Measurements from ENCODE around the gene GABRR1.
"Not testable (repeated sequence)": the region's sequence is repeated elsewhere in the genome, so short reads cannot be mapped to it uniquely, and the experiment has no call there.

The GABRR1 gene

GRCh38 chr6:89154131-89154530 is 63.0 kb downstream of the GABRR1 start:
- no peak for DNase-seq (ENCODE audit: low spot score)

DNA sequence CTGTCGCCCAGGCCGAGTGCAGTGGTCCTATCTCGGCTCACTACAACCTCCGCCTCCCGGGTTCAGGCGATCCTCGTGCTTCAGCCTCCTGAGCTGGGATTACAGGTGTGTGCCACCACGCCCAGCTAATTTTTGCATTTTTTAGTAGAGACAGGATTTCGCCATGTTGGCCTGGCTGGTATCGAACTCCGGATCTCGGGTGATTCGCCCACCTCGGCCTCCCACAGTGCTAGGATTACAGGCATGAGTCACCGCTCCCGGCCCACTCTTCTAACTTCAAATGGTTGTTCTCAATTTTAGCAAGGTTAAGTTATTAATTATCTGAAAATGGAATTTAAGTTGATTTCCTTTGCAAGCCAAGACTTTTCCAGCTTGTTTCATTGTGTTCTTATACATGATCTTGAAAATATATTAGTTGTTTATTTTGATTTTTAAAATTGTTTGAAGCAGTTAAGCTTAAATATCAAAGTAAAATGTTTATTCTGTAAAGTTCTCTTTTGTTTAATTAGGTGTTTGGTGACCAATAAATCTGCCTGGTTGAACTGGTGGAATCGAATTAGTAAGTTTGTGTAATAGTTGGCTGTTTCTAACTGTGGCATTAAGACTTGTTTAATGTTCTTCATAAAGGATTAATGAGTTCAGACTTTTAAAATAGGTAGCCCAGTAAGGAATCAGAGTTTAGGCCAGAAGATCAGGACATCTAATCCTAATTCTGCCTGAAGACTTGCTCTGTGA is 69.0 kb downstream of the GABRR1 start:
- no peak for DNase-seq (ENCODE audit: low spot score)

DNA sequence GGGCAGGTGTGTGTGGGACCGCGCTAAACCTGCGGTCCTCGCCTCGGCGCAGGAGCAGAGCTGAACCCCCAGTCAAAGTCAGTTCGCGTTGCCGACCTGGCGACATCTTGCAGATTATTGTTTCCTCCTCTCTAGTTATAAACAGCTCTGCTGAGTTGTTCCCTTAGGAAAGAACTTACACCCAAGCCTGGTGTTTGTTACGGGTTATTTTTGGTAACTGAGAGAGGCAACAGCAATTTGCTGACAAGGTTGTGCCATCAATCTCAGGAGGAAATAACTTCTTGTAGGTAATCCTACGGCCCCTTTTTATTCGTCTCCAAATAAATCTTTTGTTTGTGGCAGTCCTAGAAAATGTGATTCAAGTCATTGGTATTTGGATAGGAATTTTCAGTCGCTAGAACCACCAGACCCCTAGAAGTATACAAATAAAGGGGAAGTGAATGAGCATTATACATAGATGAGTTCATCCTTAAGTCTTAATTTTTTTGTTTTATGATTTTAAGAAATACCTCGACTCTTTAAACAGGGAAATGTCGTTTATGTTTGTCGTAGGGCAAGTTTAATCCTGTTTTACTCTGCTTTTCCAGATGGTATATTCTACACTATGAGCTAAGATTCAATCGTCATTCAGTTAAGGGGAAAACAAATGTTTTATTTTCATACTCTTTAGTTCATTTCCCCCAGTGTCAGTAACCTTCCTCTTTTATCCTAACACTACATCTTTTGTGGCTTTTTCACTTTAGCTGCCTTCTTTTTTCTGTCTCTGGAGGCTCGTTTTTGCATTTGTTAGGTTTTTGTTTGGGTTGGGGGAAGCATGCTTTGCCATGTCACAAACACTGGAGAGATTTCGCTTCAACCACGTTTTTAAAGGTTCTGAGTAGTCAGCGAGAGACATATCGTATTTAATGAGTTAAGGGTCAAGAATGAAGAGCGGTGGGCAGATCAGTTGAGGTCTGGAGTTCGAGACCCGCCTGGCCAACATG is 70.1 kb downstream of the GABRR1 start:
- DNase-seq (ENCODE audit: low spot score): peak; percentile 18

- peak; percentile 49 for DNase-seq (ENCODE audit: low spot score)
These were observed 71.0 kb downstream of the GABRR1 start, which contains the start of gene PM20D2 for GRCh38 chr6:89145956-89146717. Gene PM20D2 (plus strand): TSS chr6:89146055. CDS start chr6:89146145, 90 bp downstream.

- no peak for DNase-seq (ENCODE audit: low spot score)
These were observed 71.8 kb downstream of the GABRR1 start for GRCh38 chr6:89145091-89145955.

DNA sequence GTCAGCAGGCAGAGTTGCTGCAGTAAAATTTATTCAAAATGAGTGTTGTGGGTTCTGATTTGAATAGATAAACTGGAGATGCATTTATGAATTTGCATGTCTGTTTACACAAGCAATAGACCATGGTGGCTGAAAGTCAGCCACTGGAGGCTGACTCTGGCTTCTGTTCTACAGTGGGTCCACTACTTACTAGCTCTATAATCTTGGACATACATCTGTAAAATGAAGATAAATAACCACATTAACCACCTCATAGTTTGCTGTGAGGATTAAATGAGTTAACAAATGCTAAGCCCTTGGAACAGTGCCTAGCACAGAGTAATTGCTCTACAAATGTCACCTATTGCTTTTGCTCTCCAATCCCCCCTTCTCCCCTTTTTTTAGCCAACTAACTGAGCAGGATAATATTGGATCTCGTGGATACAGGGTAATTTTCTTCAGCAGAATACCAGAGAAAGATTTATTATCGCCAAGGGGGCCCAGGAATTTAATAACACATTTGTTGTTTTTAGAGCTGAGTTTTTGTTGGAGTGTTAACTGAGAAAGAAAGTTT is 72.7 kb downstream of the GABRR1 start:
- DNase-seq (ENCODE audit: low spot score): no peak

- DNase-seq (ENCODE audit: low spot score): no peak
These were observed 76.6 kb downstream of the GABRR1 start for GRCh38 chr6:89140347-89141156.

DNA sequence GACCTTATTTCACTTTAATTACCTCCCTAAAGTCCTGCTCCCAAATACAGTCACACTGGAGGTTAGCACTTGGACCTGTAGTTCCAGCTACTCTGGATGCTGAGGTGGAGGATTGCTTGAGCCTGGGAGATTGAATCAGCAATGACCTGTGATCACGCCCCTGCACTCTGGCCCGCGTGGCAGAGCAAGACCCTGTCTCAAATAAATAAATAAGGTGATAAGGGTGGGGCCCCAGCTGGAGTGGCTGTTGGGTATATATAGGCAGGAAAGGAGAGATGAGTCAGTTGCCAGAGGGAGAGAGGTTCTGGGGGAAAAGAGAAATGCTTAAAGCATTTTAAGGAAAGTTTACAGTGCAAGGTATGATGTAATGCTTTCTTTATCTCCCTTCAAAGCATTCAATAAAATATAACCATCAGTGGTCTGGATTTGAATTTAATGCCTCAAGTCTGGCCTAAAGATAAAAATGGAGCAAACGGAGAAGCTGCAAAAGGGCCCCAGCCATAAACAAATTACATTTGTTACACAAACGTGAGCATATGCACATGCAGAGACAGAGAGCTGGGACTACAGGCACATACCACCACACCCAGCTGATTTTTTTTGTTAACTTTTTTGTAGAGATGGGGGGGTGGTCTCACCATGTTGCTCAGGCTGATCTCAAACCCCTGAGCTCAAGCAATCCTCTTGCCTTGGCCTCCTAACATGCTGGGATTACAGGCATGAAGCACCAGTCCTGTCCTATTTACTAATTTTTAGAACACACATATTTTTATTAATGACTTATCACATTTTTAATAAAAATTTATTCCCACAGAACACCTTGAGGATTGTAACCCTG is 77.4 kb downstream of the GABRR1 start:
- no peak for DNase-seq (ENCODE audit: low spot score)

DNA sequence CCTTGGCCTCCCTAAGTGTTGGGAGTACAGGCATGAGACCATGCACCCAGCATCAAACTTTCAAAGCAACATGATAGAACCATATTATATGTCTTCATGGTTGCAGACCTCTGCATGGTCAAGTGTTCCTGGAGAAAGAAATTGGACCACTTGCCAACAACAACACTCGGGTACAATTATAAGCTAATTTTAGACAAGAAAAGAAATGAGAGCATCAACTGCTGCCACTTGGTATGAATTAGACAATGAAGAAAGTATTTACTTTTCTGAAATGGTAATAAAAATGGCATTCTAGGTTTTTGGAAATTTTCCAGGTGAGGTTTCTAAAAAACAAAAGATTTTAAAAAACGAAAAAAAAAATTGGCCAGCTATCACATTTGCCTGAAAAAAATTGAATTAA is 79.0 kb downstream of the GABRR1 start:
- DNase-seq (ENCODE audit: low spot score): no peak

DNA sequence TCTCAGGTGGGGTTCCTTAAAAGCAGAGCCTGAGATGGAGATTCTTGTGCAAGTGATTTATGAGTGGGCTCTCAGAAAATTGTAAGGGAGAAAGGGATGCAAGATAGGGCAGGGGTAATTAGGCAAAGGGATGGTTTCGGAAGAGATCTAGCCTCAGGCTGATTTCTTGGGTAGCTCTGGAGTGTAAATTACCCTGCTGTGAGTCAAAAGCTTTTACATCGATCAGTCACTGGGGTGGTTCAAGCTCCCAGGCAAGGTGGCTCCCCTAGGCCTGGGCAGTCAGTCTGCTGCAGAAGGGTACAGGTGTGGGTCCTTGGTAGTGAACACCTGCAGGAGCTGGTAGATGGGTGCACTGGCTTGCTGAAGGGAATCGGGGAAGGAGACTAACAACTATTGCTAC is 82.4 kb downstream of the GABRR1 start:
- no peak for DNase-seq (ENCODE audit: low spot score)

GRCh38 chr6:89133981-89134380 is 83.2 kb downstream of the GABRR1 start:
- DNase-seq (ENCODE audit: low spot score): no peak

GRCh38 chr6:89132057-89132456 is 85.1 kb downstream of the GABRR1 start:
- no peak for DNase-seq (ENCODE audit: low spot score)

DNA sequence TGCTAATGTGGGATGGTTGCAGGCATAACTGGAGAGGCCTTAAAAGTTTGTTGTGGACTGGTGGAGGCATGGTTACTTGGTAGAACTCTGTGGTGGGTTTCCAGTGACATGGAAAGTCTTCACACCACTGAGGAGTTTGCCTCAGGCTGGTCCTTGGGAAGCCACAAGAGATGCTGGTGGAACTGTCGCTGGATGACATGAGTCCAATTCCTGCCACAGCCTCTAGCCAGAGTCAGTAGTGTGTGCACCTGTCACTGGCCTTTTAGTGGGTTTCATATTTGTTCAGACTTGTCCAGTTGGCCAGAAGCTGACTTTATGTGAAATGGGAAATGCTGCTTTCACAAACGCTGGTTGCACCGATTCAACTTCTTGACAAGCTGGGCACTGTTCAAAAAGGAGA is 85.6 kb downstream of the GABRR1 start:
- no peak for DNase-seq (ENCODE audit: low spot score)

DNA sequence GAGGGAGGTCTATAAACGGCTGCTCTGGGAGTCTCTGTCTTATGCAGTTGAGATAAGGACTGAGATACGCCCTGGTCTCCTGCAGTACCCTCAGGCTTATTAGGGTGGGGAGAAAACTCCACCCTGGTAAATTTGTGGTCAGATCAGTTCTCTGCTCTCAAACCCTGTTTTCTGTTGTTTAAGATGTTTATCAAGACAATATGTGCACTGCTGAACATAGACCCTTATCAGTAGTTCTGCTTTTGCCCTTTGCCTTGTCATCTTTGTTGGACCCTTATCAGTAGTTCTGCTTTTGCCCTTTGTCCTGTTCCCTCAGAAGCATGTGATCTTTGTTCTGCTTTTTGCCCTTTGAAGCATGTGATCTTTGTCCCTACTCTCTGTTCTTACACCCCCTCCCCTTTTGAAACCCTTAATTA is 88.9 kb downstream of the GABRR1 start:
- not testable (repeated sequence) for DNase-seq (ENCODE audit: low spot score)

All from AG08395 (cell line).